ENCODE measurements around the gene TAF3. TPM values are rescaled to one million over a fixed set of nuclear protein-coding genes. Genes with fewer than 3 reads are reported as not detected.
A peak's percentile ranks its signal among the peaks of the same experiment; 100 is the strongest.
"Not testable (repeated sequence)": the region's sequence is repeated elsewhere in the genome, so short reads cannot be mapped to it uniquely, and the experiment has no call there.

Gene TAF3
- total and polyA plus RNA-seq, 12 donors, result 3.6 to 14.9 (median 11.0) TPM

DNA sequence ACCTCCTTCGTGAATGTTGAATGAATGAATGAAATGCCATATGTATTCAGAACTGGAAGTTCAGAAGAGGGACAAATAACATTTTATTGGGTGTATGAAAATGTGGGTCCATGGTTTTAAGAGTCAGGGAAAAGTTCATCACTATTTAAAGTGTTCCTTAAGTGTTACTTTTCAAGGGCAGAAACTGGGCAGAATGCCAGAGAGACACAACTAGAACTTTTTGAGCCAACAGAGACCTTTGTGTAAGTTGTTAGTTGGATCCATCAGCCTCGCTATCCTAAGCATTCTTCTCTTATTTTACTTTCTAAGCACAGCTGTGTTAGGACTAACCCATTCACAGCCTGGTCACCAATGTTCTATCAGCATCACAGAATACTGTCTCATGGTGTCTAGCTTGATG lies 13.6 kb upstream of the TAF3 start:
- WGBS, 2 donors, result 49 to 58% methylated on average over 2 of the region's 2 CpGs
- Histone ChIP-seq H3K27ac (no peak overlapping the region), H3K4me3 (no peak overlapping the region), H3K9me3 (no peaks in the 10 kb centered on the region), H3K4me1 (peaks cover 0 to 24% (median 9%) of the 10 kb centered on the region in 9 donors), H3K36me3 (peaks cover 6 to 100% (median 85%) of the 10 kb centered on the region in 9 donors), H3K27me3 (no peaks in the 10 kb centered on the region)
- ATAC-seq (peak in 1 of 8 donors; percentile 18), DNase-seq (no peak)
- TF ChIP-seq, protein P1, sequence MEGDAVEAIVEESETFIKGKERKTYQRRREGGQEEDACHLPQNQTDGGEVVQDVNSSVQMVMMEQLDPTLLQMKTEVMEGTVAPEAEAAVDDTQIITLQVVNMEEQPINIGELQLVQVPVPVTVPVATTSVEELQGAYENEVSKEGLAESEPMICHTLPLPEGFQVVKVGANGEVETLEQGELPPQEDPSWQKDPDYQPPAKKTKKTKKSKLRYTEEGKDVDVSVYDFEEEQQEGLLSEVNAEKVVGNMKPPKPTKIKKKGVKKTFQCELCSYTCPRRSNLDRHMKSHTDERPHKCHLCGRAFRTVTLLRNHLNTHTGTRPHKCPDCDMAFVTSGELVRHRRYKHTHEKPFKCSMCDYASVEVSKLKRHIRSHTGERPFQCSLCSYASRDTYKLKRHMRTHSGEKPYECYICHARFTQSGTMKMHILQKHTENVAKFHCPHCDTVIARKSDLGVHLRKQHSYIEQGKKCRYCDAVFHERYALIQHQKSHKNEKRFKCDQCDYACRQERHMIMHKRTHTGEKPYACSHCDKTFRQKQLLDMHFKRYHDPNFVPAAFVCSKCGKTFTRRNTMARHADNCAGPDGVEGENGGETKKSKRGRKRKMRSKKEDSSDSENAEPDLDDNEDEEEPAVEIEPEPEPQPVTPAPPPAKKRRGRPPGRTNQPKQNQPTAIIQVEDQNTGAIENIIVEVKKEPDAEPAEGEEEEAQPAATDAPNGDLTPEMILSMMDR (IDR thresholded peaks at IDR 0.05), result no peak
- intact Hi-C loops (cut with DNase I), result no loop called here

DNA sequence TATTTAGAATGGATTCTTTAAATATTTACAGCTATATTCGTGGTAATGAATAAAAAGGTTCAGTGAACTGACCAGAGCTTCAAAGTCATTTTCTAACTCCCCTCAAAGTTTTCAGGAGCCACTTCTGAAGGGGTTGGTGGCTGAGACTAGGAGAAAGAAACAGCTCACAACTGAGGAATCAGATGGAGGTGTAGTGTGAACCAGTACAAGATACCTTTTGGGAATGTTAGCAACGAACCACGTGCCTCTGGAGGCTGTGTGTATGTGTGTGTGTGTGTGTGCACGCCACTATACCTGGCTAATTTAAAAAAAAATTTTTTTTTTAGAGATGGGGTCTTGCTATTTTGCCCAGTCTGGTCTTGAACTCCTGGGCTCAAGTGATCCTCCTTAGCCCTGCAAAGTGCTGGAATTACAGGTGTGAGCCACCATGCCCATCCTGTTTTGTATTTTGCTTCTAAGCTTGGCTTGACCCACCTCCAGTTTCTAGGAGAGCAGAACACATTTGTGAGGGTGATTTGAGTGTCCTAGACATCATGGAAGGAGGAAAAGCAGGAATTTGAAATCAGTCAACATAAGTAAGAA lies 9.5 kb upstream of the TAF3 start:
- H3K27me3 ChIP-seq, result no peaks in the 10 kb centered on the region
- peaks cover 0 to 16% (median 9%) of the 10 kb centered on the region in 9 donors for H3K4me1 ChIP-seq
- TF ChIP-seq, protein P1 (IDR thresholded peaks at IDR 0.05), result no peak
- H3K9me3 ChIP-seq, result no peaks in the 10 kb centered on the region
- intact Hi-C loops (cut with DNase I), result no loop called here
- 77 to 79% methylated on average over 4 of the region's 4 CpGs for WGBS, 2 donors
- no peak overlapping the region for H3K27ac ChIP-seq
- DNase-seq (no peak), ATAC-seq (peak in 1 of 8 donors; percentile 16)
- no peak overlapping the region for H3K4me3 ChIP-seq
- H3K36me3 ChIP-seq, result peaks cover 0 to 63% (median 46%) of the 10 kb centered on the region in 9 donors

DNA sequence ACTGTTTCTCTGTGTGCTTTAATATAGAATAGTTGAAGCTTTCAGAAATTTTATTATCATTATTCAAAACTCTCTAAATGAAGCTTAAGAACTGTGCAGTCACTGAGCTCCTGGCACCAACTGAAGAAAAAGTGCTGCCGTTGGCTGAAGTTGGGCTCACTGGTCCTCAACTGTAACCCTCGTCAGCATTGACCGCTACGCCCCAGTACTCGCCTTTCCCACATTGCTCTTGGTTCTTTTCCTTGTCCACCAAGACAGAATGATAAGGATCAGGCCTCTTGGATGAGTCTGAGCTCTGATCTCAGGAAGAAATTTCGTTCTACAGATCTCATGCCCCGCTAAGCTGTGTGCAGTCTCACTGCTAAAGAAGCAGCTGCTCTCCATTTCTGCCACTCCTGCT lies 7.9 kb upstream of the TAF3 start:
- H3K4me3 ChIP-seq, result no peak overlapping the region
- H3K27me3 ChIP-seq, result no peaks in the 10 kb centered on the region
- no peak overlapping the region for H3K27ac ChIP-seq
- WGBS, 2 donors, result 71 to 76% methylated on average over 7 of the region's 7 CpGs
- peaks cover 0 to 46% (median 30%) of the 10 kb centered on the region in 9 donors for H3K36me3 ChIP-seq
- DNase-seq, result no peak
- ATAC-seq, result peak in 3 of 8 donors; percentile 10 to 14 (median 11)
- no peaks in the 10 kb centered on the region for H3K9me3 ChIP-seq
- TF ChIP-seq, protein P1 (IDR thresholded peaks at IDR 0.05), result no peak
- H3K4me1 ChIP-seq, result no peaks in the 10 kb centered on the region
- intact Hi-C loops (cut with DNase I), result no loop called here

DNA sequence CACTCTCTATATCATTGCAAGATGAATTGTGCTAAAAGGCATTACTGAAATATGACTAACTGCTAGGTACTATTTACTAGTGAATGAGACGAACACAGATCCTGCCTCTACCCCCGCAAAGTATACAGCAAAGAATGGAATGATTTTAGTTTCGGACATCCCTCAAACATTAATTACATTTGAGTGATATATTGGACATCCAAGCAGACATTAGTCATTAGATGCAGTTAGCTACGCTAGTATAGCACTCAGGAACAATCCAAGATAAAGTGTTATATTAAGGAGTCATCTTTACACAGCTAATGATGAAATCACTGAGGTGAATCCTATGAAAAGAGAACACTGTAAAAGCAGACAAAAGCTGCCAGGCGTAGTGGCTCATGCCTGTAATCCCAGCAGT lies 7.3 kb upstream of the TAF3 start:
- Histone ChIP-seq H3K27me3 (no peaks in the 10 kb centered on the region), H3K9me3 (no peaks in the 10 kb centered on the region), H3K4me1 (no peaks in the 10 kb centered on the region), H3K4me3 (no peak overlapping the region), H3K36me3 (peaks cover 0 to 41% (median 25%) of the 10 kb centered on the region in 9 donors), H3K27ac (no peak overlapping the region)
- no peak for DNase-seq
- intact Hi-C loops (cut with DNase I), result no loop called here
- WGBS, 2 donors, result 86 to 87% methylated on average over 5 of the region's 5 CpGs
- TF ChIP-seq, protein P1 (IDR thresholded peaks at IDR 0.05), result no peak
- no peak for ATAC-seq

DNA sequence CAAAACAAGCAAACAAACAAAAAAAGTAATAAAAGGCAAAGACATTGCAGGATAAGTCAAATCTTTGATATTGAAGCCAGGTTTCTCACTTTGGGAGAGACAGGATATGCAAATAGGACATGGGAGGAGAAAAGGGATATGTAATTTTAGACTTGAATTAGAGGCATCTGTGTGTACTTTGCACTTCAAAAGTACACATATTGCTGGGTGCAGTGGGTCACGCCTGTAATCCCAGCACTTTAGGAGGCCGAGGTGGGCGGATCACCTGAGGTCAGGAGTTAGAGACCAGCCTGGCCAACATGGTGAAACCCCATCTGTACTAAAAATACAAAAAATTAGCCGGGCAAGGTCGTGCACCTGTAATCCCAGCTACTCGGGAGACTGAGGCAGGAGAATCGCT lies 6.6 kb upstream of the TAF3 start:
- intact Hi-C loops (cut with DNase I); H3K9me3 ChIP-seq; H3K4me1 ChIP-seq; DNase-seq; H3K27me3 ChIP-seq; ATAC-seq; H3K4me3 ChIP-seq; H3K27ac ChIP-seq: not testable (repeated sequence)
- WGBS, 2 donors, result 82 to 83% methylated on average over 7 of the region's 7 CpGs
- peaks cover 0 to 33% (median 17%) of the 10 kb centered on the region in 9 donors for H3K36me3 ChIP-seq

Data from heart right ventricle (tissue), 16 donors.